Non-pigmented ciliary epithelial cell (primary cell): ENCODE measurements around the gene CORIN.
"Not testable (repeated sequence)": the region's sequence is repeated elsewhere in the genome, so short reads cannot be mapped to it uniquely, and the experiment has no call there.

Source experiments
- DNase-seq: peaks from one replicate; pipeline ENCODE4 v3.0.0-alpha.2; 2010; ENCODE audit warnings: low read depth

The CORIN gene

DNA sequence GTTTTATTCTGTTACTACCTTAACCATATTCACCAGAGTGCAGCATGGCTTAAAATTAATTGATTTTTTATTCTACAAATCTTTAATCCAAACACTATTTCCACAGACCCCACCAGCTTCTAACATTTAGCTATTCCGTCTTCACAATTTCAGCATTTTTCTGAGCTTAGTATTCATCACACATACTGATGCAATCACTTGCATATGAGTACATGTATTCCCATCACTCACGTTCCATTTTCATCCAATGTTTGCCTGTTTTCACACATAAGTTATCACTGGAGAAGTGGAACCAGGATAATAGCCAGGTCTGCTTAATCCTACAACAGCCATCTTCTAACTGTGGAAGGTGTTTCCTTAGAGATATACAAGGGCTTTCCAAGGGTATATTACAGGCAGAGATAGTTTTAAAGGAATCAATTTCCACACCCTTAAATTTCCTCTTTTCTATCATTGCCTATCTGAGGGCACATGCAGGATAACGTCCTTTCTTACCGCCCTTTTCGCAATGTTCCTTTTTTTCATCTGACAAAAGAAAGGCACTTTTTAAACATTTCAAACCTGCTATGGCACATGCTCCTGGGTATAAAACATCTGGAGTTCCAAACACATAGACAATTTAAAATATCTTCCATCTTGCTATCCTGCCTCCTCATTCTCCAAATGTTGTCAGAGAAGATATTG, 115.8 kb downstream of the CORIN start:
- DNase-seq, result no peak

DNA sequence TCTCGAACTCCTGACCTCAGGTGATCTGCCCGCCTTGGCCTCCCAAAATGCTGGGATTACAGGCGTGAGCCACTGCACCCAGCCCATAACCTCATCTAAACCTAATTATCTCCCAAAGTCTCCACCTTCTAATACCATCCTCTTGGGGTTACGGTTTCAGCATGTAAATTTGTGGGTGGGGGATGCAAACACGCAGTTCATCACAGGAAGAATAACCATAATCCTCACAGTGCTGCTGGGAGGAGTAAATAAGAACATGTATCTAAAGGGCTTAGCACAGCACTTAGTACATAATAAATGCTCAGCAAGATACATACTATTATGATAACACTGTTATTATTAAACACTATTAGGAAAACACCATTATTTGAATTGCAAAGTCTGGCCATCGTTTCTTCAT, 116.4 kb downstream of the CORIN start:
- no peak for DNase-seq

DNA sequence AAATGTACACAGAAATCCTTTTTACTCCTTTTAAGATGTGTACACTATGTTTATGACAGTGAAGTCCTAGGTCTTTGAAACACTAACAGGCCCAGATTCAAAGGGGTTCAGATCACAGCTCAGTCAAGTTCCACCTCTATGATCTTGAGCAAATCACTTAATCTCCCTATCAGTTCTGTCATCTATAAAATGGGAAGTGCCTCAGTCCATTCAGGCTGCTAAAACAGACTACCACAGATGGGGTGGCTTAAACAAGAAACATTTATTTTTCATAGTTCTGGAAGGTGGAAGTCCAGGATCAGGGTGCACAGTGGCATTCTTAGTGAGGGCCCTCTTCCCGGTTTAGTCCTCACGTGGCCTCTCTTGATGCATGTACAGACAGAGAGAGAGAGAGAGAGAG, 117.1 kb downstream of the CORIN start:
- DNase-seq, result no peak

DNA sequence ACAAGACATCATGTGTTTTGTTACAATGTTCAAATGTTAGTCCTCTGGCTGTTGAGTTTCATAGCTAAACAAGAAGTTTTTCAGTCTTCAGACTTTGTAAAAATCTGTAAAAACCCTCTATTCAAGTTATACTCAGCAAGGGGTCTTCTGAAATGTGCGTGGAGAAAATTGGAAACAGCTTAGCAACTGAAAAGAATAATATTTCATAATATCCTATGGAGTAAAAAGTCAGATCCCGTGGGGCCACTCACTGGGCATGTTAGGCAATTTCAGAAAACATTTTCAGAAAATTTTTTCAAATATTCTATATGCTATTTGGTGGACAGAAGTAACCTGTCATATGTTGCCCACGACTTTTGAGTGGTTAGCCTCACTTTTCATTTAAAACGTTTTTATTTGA, 118.3 kb downstream of the CORIN start:
- DNase-seq, result no peak

DNA sequence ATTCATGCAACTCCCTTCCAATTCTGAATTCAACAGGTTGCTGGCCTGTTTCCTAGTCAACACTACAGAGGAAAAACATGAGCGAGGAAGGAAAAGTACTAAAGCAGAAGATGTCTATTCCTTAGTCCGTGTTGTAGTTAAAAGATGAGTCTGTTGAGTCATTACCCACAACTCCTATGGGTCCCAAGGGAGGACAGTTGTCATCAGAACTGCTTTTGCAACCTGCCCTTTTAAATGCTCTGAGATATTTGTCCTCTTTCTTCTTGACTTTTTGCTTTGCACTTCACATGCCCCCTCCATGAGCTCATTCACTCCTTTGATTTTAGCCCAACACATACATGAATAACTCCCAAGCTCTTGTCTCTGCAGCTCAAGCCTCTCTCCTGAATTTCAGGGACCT, 119.2 kb downstream of the CORIN start:
- no peak for DNase-seq

DNA sequence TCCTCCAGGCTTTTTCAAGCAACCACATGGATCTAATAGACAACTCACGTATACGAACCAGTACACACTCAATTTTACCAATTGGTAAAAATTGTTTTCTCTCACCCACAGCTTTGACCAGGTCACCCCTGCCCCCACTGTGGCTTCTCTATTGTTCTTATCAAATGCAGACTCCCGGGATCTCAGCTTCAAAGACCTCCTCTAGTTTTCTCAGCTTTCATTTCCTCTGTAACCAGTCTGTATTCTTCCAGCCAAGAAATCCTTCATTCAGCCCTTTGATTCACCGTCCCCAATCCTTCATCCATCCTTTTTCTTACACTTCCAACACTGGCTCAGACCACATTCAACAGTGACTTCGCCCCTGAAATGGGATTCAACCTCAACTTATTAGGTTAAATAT, 120.7 kb downstream of the CORIN start:
- no peak for DNase-seq

DNA sequence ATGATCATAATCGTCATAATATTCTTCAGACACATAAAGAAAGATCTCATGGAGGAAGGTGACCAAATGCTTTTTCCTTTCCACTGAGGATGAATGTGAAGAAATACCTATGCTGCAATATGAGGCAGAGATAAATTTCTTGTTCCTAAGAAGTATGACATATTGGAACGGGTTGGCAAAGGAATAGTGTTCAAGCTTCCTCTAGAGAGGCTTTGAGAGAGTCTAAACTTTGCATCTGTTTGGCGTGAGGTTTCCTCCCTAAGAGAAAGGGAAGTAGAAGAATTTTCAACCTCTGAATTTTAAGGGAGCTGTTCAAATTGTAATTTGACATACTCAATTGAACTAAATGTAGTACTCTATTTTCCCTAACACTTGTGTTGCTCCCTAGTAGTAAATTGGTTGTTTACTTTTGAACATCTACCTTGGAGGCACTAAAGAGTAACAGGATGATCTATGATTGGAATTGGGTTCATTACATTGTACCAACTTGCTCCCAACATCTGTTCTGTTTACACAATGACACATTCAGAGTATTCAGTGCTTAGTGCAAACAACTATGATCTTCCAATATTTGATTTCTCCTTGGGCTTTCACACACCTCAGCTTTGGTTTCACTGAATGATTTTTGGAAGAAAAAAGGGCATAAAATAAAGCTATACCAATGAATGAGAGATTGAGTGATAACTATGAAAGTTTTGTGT, 122.0 kb downstream of the CORIN start:
- DNase-seq, result no peak

DNA sequence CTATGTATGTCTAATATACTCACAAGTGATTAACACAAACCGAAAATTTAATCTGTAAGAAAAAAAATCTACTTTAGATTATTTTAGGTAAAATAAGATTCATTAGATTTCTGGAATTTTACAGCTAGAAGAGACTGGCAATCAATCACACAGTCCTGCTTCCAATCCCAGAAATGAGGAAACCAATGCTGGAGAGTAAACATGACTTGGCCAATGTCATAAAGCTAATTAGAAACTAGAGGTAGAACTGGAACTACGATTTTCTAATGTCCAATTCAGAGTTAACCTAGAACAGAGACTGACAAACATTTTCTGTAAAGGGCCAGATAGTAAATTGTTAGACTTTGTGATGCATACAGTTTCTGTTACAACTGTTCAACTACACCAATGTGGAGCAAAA, 123.6 kb downstream of the CORIN start:
- DNase-seq, result no peak

DNA sequence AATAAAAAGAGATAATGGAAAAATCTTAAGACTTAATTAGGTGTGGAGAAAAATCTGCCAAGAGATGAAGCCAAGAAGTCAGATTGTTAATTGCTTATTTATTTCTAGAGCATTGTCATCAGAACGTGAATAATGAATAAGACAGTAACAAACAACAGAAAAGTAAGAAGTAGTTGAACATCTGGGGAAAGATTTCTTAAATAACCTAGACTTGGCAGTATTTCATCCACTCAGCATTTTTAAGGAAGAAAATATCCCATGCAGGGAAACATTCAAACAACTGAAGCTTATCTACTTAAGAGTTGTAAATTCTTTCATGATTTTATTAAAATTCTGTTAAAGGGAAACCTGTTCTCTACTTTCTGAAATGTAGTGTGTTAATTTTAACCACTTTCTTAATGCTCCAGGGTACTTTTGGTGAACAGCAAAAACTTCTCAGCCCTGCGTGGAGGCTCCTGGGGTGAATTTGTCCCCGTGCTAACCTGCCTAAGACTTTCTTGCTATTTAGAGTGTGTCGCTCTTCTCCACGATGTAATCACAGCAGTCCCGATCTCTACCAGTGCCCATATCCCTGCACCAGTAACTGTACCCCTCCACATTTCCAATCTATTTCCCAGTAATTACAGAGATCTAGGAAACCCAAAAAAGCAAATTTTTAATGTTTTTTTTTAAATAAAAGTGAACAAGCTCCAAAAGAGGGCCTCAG, 124.6 kb downstream of the CORIN start:
- DNase-seq, result no peak

DNA sequence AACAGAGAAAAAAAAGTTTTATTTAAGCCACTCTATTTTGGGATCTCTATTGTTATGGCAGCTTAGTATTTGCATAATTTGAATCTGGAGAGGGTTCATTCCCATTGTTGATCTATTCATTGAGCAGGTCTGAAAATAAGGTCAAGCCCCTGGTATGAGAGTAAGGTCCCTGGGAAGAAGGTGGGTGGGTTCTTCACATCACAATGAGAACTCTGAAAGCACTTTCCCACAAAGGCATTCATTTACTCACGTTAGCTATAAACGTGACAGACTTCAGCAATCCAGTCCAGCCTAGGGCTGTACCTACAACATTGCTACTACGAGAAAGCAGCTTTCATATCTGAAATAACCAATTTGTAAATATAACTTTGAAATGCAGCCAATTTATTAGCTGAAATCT, 126.2 kb downstream of the CORIN start:
- no peak for DNase-seq

DNA sequence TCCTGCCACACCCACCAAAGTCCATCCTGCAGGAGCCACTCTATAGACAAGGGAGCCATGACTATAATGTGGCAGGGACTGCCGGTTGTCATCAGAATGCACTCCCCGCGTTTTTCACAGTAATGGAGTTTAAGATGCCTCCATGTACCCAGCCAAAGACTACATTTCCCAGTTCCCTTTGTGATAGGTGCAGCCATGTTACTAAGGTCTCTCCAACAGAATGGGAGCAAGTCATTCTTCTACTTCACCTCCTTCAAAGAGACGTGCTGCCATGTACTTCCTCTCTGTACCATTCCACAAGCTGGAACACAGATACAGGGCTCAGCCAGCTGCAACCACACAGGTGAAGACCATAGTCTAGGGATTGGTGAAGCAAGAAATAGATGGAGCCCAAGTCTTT, 126.7 kb downstream of the CORIN start:
- DNase-seq, result no peak

DNA sequence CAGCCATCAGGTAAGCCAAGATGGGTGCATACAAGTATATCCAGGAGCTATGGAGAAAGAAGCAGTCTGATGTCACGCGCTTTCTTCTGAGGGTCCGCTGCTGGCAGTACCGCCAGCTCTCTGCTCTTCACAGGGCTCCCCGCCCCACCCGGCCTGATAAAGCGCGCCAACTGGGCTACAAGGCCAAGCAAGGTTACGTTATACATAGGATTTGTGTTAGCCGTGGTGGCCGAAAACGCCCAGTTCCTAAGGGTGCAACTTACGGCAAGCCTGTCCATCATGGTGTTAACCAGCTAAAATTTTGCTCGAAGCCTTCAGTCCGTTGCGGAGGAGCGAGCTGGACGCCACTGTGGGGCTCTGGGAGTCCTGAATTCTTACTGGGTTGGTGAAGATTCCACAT, 131.5 kb downstream of the CORIN start:
- not testable (repeated sequence) for DNase-seq

DNA sequence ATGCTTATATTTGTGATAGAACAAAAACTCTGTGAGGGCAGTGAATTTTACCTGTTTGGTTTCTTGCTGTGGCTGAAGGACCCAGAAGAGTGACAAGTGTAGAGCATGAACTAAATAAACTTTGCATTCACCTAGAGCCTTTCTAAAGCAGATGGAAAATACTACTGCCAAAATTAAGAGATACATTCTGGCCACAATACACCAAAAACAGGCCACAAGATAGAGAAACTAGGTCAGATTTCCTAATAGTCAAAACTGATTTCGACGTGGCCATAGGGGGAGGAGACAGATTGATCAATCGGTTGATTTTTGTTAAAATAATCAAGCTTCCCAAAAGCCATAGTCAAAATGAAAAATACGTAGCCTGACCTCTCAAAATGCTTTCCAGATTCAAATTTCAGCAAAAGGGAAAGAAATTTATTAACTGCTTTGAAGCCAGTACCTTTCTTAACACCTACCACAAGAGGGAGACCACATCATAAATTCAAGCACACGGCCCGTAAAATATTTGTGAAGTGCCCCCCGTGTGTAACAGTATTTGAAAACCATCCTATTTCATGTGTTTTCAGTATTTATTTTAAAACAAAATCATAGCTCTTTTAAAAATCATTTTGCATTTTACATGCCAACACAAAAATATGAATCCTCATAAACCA, 132.4 kb downstream of the CORIN start:
- no peak for DNase-seq

DNA sequence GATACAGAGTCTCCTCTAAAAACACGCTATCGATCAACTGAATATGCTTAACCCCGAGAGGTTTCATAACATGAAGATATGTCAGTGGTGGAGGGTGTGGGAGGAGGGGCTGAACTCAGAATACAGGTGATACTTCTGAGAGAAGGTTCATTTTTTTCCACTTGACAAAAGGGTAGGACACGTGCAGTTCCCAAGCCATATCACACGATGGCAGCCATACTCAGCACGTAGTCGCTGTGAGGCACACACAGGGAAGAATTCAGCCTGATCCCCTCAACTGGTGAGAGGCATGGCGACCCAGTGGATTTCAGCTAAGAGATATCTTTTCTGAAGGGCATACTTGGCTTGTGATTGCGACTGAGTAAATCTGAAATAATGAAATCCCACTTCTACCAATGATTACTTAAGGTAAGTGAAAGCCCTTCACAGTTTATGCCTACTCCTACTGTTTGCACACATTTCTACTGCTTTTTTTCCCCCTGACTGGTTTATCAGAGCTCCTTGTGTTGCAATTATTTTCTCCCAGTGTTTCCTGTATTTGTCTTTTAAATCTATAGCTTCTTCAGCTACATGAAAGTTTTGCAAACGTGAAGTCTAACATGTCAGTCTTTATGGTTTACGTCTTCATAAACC, 133.1 kb downstream of the CORIN start:
- no peak for DNase-seq

DNA sequence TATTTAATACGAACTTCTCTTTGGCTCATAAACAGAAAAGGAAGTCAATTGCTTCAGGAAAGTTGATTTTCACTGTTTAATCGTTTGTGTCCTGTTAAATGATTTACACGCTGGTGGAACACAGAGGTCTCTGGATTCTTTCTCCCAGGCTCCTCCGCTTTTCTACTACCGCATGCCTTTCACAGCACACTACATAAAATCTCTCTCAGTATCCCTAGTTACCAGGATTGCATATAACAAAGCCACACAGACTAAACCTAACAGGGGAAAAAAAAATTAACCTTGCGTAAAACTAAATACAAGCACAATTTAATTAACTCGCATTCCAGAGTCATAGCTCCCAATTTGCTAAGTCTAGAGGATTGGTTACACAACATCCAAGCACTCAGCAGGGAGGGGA, 133.9 kb downstream of the CORIN start:
- no peak for DNase-seq

DNA sequence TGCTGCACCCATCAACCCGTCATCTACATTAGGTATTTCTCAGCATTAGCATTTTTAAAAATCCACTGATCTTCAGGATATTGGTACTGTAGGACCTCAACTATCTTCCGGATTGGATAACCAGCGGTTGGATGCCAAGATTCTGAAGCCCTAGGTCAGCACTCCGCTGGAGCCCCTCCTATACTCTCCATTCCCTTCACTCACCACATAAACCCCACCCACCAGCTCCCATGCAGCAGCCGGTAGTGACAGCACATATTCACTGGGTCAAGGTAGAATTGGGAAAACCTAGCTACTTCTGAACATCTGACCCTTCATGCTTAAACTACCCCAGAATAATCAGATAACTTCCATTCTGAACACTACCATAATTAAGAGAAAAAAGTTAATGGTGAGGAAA, 134.9 kb downstream of the CORIN start:
- DNase-seq, result no peak

DNA sequence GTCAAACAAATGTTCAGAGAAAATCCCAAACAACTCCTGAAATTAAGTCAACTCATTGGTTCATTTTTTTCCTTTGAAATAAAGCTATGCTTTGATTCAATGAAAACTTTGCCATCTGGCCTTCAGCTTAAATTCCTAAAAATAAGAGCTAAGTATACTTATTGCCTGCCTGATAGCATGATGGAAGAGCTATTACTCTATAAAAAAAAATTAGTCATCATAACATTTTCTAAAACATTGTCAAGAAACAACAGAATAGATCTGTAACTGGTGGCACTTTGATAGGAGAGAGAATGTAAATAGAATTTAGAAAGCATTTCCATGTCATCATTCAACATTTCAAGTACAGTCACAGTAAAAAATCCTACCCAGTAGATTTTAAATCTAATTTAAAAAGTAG, 136.6 kb downstream of the CORIN start:
- no peak for DNase-seq

DNA sequence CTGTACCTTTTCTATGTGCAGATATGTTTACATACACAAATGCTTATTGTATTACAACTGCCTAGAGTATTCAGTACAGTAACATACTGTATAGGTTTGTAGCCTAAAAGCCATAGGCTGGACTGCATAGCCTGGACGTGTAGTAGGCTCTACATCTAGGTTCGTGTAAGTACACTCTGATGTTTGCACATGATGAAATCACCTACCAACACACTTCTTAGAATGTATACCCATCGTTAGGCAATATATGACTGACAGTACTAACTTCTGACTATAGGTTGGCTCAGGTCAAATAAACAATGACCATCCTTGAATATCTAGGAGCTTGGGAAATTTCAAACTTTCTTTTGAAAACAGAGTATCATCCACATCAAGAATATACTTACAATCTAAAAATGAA, 139.0 kb downstream of the CORIN start:
- no peak for DNase-seq

DNA sequence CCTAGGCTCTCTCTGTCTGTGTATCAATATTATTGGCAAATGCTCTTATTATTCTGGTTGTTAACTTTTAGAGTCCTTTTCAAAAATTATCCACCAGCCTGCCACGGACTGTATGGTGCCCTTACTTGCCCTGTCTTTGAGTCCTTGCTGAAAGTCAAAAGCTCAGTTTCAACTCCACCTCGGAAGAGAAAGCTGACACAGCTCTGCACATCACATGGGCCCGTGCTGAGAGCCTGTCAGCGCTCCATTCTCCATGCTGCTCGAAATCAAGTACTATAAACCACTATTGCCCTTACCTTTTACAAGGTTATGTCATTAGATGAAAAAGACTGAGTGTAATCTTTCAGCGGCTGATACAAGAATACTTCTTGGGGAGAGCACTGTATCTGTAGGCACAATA, 141.0 kb downstream of the CORIN start:
- no peak for DNase-seq

DNA sequence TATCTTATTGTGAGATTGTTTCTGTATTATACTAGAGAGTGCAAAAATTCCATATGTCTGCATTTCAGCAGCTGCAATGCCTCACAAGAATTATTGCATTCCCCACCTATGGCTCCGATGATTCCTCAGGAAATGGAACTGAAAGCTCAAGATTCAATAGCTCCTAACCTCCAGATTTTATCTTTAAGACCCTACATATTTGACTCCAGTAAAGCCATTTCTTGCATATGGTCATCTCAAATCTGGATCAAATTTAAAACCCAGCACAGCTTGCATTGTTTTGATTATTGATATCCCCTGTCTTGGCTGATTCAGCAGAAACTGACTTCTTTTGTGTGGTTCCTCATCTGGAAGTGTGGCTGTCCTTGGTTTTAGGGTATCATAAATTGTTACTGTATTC, 142.6 kb downstream of the CORIN start:
- DNase-seq, result no peak

DNA sequence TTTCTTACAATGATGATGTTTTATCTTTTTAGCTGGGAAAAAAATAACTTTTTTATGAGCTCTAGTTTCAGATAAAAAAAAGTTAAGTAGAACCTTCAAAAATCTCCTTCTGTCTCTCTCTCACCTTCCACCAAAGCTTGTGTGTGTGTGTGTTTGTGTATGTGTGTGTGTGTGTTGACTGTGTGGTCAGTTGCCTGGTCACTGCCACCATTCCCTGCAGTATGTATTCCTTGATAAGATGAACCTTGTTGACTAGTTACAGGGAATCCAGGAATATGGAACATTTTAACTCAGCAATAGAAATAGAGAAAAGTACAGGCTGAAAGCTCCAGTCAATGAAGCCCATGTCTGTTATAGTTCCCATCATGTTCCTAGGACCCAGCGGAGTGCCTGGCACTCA, 143.5 kb downstream of the CORIN start:
- DNase-seq, result no peak

DNA sequence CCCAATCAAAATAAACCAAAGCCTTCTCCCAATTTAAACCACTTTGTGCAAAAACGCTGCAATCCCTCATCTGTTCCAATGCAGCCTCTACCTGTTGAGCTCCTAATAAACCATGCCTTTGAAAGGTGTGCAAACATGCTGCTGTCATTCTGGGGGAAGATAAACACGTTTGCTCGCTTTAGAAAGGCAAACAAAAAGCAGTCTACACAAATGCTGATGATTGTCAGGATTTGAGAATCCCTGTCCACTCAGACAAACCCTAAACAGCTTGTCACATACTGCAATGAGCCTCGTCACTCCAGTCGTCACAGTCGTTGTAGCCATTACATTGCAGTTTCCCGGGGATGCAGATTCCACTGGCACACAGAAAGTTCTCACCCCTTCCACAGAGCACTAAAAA, 145.2 kb downstream of the CORIN start:
- DNase-seq, result no peak
